ENCODE results near the gene FES. TPM values are rescaled to one million over a fixed set of nuclear protein-coding genes. Genes with fewer than 3 reads are reported as not detected.
"Not testable (repeated sequence)": the region's sequence is repeated elsewhere in the genome, so short reads cannot be mapped to it uniquely, and the experiment has no call there.

The FES gene
- total RNA-seq, 1 donor = 17.3 TPM

DNA sequence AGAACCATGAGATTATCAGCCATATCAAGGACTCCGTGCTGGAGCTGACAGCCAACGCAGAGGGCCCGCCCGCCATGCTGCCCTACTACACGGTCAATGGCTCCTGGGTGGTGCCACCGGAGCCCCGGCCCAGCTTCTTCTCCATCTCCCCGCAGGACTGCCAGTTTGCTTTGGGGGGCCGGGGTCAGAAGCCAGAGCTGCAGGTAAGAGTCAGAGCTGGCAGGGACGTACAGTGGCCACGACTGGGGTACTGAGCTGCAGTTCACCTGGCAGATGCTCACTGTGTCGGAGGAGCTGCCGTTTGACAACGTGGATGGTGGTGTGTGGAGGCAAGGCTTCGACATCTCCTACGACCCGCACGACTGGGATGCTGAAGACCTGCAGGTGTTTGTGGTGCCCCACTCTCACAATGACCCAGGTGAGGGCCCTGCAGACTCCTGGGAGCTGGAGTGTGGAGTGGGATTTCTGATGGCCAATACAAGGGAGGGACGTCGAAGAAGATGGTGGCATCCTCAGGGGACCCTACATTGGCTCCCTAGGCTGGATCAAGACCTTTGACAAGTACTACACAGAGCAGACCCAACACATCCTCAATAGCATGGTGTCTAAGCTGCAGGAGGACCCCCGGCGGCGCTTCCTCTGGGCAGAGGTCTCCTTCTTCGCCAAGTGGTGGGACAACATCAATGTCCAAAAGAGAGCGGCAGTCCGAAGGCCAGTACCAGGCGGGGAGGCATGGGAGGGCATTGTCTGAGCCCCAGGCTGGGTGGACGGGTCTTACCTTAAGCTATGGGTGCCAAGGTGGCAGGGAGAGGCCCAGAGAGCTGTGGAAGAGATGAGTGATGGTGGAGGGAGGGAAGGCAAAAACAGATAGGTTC, 21.2 kb downstream of the FES start:
- no peak overlapping the region for H3K4me3 ChIP-seq (ENCODE audit: low read depth, low read length)
- TF ChIP-seq, protein P1, sequence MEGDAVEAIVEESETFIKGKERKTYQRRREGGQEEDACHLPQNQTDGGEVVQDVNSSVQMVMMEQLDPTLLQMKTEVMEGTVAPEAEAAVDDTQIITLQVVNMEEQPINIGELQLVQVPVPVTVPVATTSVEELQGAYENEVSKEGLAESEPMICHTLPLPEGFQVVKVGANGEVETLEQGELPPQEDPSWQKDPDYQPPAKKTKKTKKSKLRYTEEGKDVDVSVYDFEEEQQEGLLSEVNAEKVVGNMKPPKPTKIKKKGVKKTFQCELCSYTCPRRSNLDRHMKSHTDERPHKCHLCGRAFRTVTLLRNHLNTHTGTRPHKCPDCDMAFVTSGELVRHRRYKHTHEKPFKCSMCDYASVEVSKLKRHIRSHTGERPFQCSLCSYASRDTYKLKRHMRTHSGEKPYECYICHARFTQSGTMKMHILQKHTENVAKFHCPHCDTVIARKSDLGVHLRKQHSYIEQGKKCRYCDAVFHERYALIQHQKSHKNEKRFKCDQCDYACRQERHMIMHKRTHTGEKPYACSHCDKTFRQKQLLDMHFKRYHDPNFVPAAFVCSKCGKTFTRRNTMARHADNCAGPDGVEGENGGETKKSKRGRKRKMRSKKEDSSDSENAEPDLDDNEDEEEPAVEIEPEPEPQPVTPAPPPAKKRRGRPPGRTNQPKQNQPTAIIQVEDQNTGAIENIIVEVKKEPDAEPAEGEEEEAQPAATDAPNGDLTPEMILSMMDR (IDR thresholded peaks at IDR 0.05; ENCODE audit: insufficient read depth, low read depth, low read length) = no peak
- no peak for DNase-seq (ENCODE audit: low read depth)

DNA sequence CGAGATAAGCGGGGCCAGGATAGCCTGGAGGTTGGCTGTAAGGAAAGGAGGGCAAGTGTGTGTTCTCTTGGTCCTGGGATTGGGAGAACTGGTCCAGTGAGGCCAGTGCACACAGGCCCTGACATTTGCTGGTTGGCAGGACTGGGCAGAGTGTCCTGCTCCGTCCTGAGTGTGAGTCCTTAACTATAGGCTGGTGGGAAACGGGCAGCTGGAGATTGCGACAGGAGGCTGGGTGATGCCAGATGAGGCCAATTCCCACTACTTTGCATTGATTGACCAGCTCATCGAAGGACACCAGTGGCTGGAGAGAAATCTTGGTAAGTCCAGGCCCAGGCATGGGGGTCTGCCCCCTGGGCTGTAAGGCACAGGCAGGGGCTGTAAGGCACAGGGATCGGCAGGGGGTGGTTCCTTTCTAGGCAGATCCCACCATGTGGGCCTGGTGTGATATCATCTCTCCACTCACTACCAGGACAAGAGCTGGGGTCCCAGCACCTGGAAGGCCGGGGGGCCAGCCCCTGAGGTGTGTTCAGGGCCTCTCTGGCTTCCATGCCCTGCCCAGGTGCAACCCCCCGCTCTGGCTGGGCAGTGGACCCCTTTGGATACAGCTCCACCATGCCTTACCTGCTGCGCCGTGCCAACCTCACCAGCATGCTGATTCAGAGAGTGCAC, 22.0 kb downstream of the FES start:
- TF ChIP-seq, protein P1 (IDR thresholded peaks at IDR 0.05; ENCODE audit: insufficient read depth, low read depth, low read length) = no peak
- H3K4me3 ChIP-seq (ENCODE audit: low read depth, low read length) = no peak overlapping the region
- no peak for DNase-seq (ENCODE audit: low read depth)

DNA sequence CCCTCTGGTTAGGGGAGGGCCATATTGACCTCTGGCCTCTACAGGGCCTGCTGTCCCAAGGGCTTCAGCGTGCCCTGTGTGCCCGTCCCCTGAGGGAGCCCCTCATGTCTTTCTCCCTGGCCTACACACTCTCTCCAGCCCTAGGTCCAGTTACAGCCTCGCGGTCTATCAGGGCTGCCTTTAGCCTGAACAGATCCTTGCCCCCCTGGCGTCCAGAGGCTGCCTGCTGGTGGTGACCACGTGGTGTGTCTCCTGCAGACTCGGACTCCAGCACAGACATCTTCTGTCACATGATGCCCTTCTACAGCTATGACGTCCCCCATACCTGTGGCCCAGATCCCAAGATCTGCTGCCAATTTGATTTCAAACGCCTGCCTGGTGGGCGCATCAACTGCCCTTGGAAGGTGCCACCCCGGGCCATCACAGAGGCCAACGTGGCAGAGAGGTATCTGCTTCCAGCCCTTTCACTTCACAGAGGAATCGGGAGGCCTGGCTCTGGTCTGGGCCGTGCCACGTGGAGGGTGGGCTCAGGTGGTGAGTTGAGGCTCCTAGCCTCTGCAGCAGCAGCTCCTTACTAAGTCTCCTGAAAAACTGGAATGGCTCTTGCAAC, 22.9 kb downstream of the FES start:
- DNase-seq (ENCODE audit: low read depth) = no peak
- TF ChIP-seq, protein P1 (IDR thresholded peaks at IDR 0.05; ENCODE audit: insufficient read depth, low read depth, low read length) = no peak
- H3K4me3 ChIP-seq (ENCODE audit: low read depth, low read length) = no peak overlapping the region

DNA sequence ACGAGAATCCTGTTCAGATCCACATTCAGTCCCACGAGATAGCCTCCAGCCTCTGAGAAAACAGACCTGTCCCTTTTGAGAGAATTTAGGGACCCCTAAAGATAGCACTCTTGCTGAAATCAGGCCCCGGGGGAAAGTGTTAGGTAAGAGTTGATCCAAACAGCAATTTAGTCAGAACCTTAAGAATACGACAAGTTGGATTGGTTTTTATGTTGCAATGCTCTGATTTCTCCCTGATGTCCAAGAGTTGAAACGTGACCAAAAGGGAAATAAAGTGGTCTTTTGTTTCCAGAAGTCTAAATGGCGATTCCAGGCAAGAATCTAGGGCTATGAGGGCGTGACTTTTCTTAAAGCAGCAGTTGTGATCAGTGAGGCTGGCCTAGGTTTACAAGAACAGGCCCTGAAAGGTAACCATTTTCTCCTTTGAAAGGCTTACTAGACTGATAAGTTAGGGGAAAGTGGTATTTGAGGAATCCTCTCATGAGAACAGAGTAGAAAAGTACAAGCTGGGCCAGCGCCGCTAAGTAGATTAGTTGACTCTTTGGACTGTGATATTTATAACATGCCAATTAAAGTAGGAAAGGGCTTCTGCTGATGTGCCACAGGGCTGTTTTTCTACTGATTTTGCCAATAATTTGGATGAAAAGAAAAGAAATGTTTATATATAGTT, 23.7 kb downstream of the FES start:
- no peak for DNase-seq (ENCODE audit: low read depth)
- TF ChIP-seq, protein P1 (IDR thresholded peaks at IDR 0.05; ENCODE audit: insufficient read depth, low read depth, low read length) = no peak

DNA sequence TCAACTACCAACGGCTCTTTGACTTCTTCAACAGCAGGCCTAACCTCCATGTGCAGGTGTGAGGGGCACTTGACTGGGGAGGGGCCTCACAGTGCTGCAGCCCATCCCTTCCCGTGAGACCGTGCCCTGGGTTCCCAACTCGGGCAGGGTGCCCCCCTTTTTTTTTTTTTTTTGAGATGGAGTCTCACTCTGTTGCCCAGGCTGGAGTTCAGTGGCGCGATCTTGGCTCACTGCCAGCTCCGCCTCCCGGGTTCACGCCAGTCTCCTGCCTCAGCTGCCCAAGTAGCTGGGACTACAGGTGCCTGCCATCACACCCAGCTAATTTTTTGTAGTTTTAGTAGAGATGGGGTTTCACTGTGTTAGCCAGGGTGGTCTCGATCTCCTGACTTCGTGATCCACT, 25.1 kb downstream of the FES start:
- DNase-seq (ENCODE audit: low read depth); H3K4me3 ChIP-seq (ENCODE audit: low read depth, low read length): not testable (repeated sequence)

More for the DNA sequence above, 23.7 kb downstream of the FES start:
- no peak overlapping the region for H3K4me3 ChIP-seq (ENCODE audit: low read depth, low read length)

DNA sequence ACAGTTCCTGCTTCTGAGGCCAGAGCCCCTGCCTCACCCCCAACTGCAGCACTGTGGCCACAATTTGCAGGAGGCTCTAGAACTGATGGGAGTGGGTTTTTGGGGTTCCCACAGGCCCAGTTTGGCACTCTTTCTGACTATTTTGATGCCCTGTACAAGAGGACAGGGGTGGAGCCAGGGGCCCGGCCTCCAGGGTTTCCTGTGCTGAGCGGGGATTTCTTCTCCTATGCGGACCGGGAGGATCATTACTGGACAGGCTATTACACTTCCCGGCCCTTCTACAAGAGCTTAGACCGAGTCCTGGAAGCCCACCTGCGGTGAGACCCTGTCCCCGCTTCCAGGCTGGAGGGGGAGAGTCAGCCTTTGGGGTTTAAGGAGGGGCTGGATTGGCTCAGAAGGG, 25.7 kb downstream of the FES start:
- TF ChIP-seq, protein P1 (IDR thresholded peaks at IDR 0.05; ENCODE audit: insufficient read depth, low read depth, low read length) = no peak
- H3K4me3 ChIP-seq (ENCODE audit: low read depth, low read length) = no peak overlapping the region
- no peak for DNase-seq (ENCODE audit: low read depth)

All from fibroblast of villous mesenchyme (primary cell).